Keratinocyte (primary cell): ENCODE results near the gene PHF3. TPM values are rescaled to one million over a fixed set of nuclear protein-coding genes. Genes with fewer than 3 reads are reported as not detected.

ENCODE experiments used
- DNase-seq: peaks from one replicate; pipeline ENCODE4 v3.0.0-alpha.2; 2011; ENCODE audit warnings: low read depth, missing footprints, low spot score
- FAIRE-seq: peaks from 2 replicates; lab custom pipeline; 2011; peaks lifted over from hg19 to GRCh38; lab: Jason Lieb, UNC
- H2AFZ ChIP-seq: 2 replicates; pipeline ENCODE4 v1.6.0; 2012; ENCODE audit warnings: low read length, control low read depth, inconsistent platforms; ENCODE audit not compliant: control insufficient read depth
- H3K27ac ChIP-seq: 2 replicates; pipeline ENCODE4 v1.5.1; 2011; ENCODE audit warnings: low read length; ENCODE audit not compliant: control insufficient read depth, insufficient read depth
- H3K27me3 ChIP-seq: 3 replicates; pipeline ENCODE4 v1.6.0; 2011; ENCODE audit warnings: low read length; ENCODE audit not compliant: control insufficient read depth, insufficient read depth; ENCODE audit errors: extremely low read depth
- H3K36me3 ChIP-seq, 2 experiments: 2 replicates in 1 of 2; 3 replicates in 1 of 2; pipeline ENCODE4 v1.5.1; 2011; ENCODE audit warnings: low read length in 2 of 2, mild to moderate bottlenecking in 1 of 2; ENCODE audit not compliant: control insufficient read depth in 2 of 2, insufficient read depth in 2 of 2; ENCODE audit errors: extremely low read depth in 1 of 2
- H3K4me1 ChIP-seq: 3 replicates; pipeline ENCODE4 v1.5.1; 2011; ENCODE audit warnings: low read length; ENCODE audit not compliant: control insufficient read depth, insufficient read depth; ENCODE audit errors: extremely low read depth
- H3K4me2 ChIP-seq: 3 replicates; pipeline ENCODE4 v1.6.0; 2011; ENCODE audit warnings: low read depth, low read length; ENCODE audit not compliant: control insufficient read depth, insufficient read depth; ENCODE audit errors: extremely low read depth
- H3K4me3 ChIP-seq, 3 experiments: fragments of 200-600 bp in 1 of 3; sonication (generic) in 1 of 3; 2 replicates in 2 of 3; 3 replicates in 1 of 3; pipeline ENCODE4 v1.5.1; 2011 to 2016; ENCODE audit warnings: low read length in 3 of 3, mild to moderate bottlenecking in 3 of 3, control low read depth in 2 of 3, inconsistent platforms in 1 of 3, low read depth in 1 of 3, mixed read lengths in 1 of 3, mixed run types in 1 of 3, moderate library complexity in 1 of 3; ENCODE audit not compliant: control insufficient read depth in 2 of 3, insufficient read depth in 2 of 3; ENCODE audit errors: extremely low read depth in 1 of 3
- H3K79me2 ChIP-seq: 2 replicates; pipeline ENCODE4 v1.6.0; 2012; ENCODE audit warnings: low read length; ENCODE audit not compliant: control insufficient read depth, insufficient read depth
- H3K9ac ChIP-seq: 3 replicates; pipeline ENCODE4 v1.6.0; 2011; ENCODE audit warnings: low read length; ENCODE audit not compliant: control insufficient read depth, insufficient read depth; ENCODE audit errors: extremely low read depth
- H3K9me1 ChIP-seq: 3 replicates; pipeline ENCODE4 v1.6.0; 2011; ENCODE audit warnings: low read length; ENCODE audit not compliant: control insufficient read depth, insufficient read depth; ENCODE audit errors: extremely low read depth
- H3K9me3 ChIP-seq: 2 replicates; pipeline ENCODE4 v1.5.1; 2012; ENCODE audit warnings: low read depth, low read length; ENCODE audit not compliant: control insufficient read depth
- H4K20me1 ChIP-seq: 3 replicates; pipeline ENCODE4 v1.6.0; 2011; ENCODE audit warnings: low read length; ENCODE audit not compliant: control insufficient read depth, insufficient read depth; ENCODE audit errors: extremely low read depth
- CTCF ChIP-seq, 3 experiments: IDR thresholded peaks in 1 of 3; conservative IDR thresholded peaks in 1 of 3; optimal IDR thresholded peaks in 1 of 3; 2 replicates in 2 of 3; 3 replicates in 1 of 3; pipeline versions ENCODE3 to v1.5.1; 2011; ENCODE audit warnings: low read length in 3 of 3, mild to moderate bottlenecking in 3 of 3, moderate library complexity in 2 of 3, control low read depth in 1 of 3, inconsistent platforms in 1 of 3; ENCODE audit not compliant: insufficient read depth in 2 of 3; ENCODE audit errors: extremely low read depth in 1 of 3
- EZH2 ChIP-seq: IDR thresholded peaks from one replicate; pipeline ENCODE4 v1.6.1; 2012; ENCODE audit warnings: inconsistent platforms, mild to moderate bottlenecking, low read length, moderate library complexity
- dilution Hi-C: fragments of 300-500 bp; cut with MboI; formaldehyde crosslinking; loops from one replicate; pipeline ENCODE4 v1.7.0; 2020; ENCODE audit warnings: low sequenced_read_pairs; ENCODE audit not compliant: extremely low pct_ligation_motif_present
- polyA plus RNA-seq, 5 experiments: library from polyadenylated mRNA; depleted of rRNA in 3 of 5; stranded (reverse) in 3 of 5; stranded (forward) in 1 of 5; unstranded in 1 of 5; fragments of >200 nt; gene quantifications; 1 replicate in 1 of 5; 2 replicates in 3 of 5; 3 replicates in 1 of 5; pipeline versions ENCODE4 v1.2.1 to v1.2.3, GENCODE V29; 2011 to 2012; ENCODE audit warnings: missing spikeins in 2 of 5, low read depth in 1 of 5, low replicate concordance in 1 of 5

The PHF3 gene
- polyA plus RNA-seq, 1 donor (not counting 4 experiments of a cell fraction or from before 2014, with no cell fraction given): 13.7 TPM

DNA sequence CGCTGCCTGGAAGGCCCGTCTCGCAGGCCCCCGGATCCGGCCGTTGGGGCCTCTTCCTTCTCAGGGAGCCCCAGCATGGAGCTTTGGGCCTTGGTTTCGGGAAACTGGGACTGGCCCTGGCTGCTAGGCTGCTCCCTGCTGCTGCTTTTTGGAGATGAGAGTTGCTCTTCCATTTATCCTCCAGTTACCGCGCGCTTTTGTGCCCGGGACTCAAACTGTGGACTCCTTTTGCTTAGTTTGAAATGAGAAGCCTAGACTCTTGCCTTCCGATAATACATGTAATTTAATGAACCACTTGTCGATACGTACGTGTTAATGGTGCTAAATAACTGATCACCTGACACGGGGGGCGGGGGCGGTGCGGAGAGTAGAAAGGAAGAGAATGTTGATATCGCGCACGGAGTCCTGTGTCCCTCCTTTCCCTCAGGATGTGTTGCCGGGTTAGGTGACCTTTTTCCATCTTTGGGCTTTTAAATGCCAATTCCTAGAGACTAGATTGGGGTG is 968 bp downstream of the PHF3 start:
- peak overlapping the region; percentile 73 for H3K27ac ChIP-seq
- H3K9me1 ChIP-seq: no peaks in the 10 kb centered on the region
- peaks cover 49% of the 10 kb centered on the region for H3K79me2 ChIP-seq
- no peaks in the 10 kb centered on the region for H3K36me3 ChIP-seq
- peak overlapping the region; percentile 75 to 95 (median 86) for H3K4me3 ChIP-seq
- FAIRE-seq (peak; percentile 53), DNase-seq (no peak)
- peak overlapping the region; percentile 81 for H3K4me2 ChIP-seq
- H3K9ac ChIP-seq: peak overlapping the region; percentile 82
- no peaks in the 10 kb centered on the region for H3K27me3 ChIP-seq
- peaks cover 21% of the 10 kb centered on the region for H3K4me1 ChIP-seq
- dilution Hi-C loops: no loop called here
- H2AFZ ChIP-seq: peak overlapping the region; percentile 73
- TF ChIP-seq CTCF (optimal IDR thresholded peaks at IDR 0.05 in 1 of 3, IDR thresholded peaks at IDR 0.05 in 1 of 3, conservative IDR thresholded peaks at IDR 0.05 in 1 of 3; ENCODE audit: extremely low read depth in 1 of 3, insufficient read depth in 2 of 3, low read length in 3 of 3) (no peak), EZH2 (no peak)
- no peaks in the 10 kb centered on the region for H4K20me1 ChIP-seq
- H3K9me3 ChIP-seq: no peaks in the 10 kb centered on the region

GRCh38 chr6:63637865-63638445 is 2.4 kb downstream of the PHF3 start:
- Histone ChIP-seq H3K79me2 (peaks cover 59% of the 10 kb centered on the region), H3K4me3 (peak overlapping the region in 2 of 3 experiments; percentile 75 to 86), H3K4me2 (peak overlapping the region; percentile 81), H3K9me3 (no peaks in the 10 kb centered on the region), H3K4me1 (peaks cover 21% of the 10 kb centered on the region), H3K9ac (no peak overlapping the region), H2AFZ (no peak overlapping the region), H3K27ac (no peak overlapping the region), H3K27me3 (no peaks in the 10 kb centered on the region), H4K20me1 (no peaks in the 10 kb centered on the region), H3K36me3 (no peaks in the 10 kb centered on the region), H3K9me1 (no peaks in the 10 kb centered on the region)
- no peak for FAIRE-seq
- dilution Hi-C loops: no loop called here
- DNase-seq: no peak
- TF ChIP-seq CTCF (optimal IDR thresholded peaks at IDR 0.05 in 1 of 3, IDR thresholded peaks at IDR 0.05 in 1 of 3, conservative IDR thresholded peaks at IDR 0.05 in 1 of 3; ENCODE audit: extremely low read depth in 1 of 3, insufficient read depth in 2 of 3, low read length in 3 of 3) (no peak), EZH2 (no peak)
